Measurements from ENCODE around the gene PXDC1. TPM values are rescaled to one million over a fixed set of nuclear protein-coding genes. Genes with fewer than 3 reads are reported as not detected.
"Not testable (repeated sequence)": the region's sequence is repeated elsewhere in the genome, so short reads cannot be mapped to it uniquely, and the experiment has no call there.

PXDC1 gene
- total RNA-seq, 1 experiment from 2014 or later = 36.2 TPM

DNA sequence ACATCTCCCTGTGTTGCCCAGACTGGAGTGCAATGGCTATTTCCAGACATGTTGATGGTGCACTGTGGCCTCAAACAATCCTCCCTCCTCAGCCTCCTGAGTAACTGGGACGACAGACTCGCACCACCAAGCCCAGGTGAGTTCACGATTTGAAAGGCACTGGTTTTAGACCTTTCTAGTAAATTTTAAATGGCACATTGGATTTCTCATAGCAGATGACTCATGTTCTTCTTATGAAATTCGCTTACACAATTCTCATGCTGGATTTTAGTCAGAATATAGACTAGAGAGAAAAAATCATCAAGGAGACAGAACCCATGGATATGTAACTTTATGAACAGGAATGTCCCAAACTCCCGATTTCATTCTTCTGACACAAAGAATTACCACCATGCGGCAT is 18.1 kb upstream of the PXDC1 start:
- H3K4me1 ChIP-seq (ENCODE audit: control insufficient read depth, insufficient read depth, low read length) = no peaks in the 10 kb centered on the region
- ATAC-seq (no peak), DNase-seq (ENCODE audit: low read depth, low spot score) (no peak)
- no peak for TF ChIP-seq SIN3A (IDR thresholded peaks at IDR 0.05; ENCODE audit: borderline replicate concordance, insufficient read depth, low read depth, low read length)
- TF ChIP-seq POLR2AphosphoS5 (IDR thresholded peaks at IDR 0.05; ENCODE audit: low read depth, low read length) = no peak
- no peak for TF ChIP-seq TCF7L2 (IDR thresholded peaks at IDR 0.05; ENCODE audit: low read depth, low read length)
- TF ChIP-seq, protein P1, sequence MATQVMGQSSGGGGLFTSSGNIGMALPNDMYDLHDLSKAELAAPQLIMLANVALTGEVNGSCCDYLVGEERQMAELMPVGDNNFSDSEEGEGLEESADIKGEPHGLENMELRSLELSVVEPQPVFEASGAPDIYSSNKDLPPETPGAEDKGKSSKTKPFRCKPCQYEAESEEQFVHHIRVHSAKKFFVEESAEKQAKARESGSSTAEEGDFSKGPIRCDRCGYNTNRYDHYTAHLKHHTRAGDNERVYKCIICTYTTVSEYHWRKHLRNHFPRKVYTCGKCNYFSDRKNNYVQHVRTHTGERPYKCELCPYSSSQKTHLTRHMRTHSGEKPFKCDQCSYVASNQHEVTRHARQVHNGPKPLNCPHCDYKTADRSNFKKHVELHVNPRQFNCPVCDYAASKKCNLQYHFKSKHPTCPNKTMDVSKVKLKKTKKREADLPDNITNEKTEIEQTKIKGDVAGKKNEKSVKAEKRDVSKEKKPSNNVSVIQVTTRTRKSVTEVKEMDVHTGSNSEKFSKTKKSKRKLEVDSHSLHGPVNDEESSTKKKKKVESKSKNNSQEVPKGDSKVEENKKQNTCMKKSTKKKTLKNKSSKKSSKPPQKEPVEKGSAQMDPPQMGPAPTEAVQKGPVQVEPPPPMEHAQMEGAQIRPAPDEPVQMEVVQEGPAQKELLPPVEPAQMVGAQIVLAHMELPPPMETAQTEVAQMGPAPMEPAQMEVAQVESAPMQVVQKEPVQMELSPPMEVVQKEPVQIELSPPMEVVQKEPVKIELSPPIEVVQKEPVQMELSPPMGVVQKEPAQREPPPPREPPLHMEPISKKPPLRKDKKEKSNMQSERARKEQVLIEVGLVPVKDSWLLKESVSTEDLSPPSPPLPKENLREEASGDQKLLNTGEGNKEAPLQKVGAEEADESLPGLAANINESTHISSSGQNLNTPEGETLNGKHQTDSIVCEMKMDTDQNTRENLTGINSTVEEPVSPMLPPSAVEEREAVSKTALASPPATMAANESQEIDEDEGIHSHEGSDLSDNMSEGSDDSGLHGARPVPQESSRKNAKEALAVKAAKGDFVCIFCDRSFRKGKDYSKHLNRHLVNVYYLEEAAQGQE (IDR thresholded peaks at IDR 0.05; ENCODE audit: insufficient read depth in 1 of 2, low read depth in 2 of 2, low read length in 1 of 2) = no peak
- TF ChIP-seq, protein P2, sequence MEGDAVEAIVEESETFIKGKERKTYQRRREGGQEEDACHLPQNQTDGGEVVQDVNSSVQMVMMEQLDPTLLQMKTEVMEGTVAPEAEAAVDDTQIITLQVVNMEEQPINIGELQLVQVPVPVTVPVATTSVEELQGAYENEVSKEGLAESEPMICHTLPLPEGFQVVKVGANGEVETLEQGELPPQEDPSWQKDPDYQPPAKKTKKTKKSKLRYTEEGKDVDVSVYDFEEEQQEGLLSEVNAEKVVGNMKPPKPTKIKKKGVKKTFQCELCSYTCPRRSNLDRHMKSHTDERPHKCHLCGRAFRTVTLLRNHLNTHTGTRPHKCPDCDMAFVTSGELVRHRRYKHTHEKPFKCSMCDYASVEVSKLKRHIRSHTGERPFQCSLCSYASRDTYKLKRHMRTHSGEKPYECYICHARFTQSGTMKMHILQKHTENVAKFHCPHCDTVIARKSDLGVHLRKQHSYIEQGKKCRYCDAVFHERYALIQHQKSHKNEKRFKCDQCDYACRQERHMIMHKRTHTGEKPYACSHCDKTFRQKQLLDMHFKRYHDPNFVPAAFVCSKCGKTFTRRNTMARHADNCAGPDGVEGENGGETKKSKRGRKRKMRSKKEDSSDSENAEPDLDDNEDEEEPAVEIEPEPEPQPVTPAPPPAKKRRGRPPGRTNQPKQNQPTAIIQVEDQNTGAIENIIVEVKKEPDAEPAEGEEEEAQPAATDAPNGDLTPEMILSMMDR (IDR thresholded peaks at IDR 0.05) = no peak
- H3K4me3 ChIP-seq (ENCODE audit: low read depth in 2 of 2, low read length in 2 of 2) = no peak overlapping the region
- no peaks in the 10 kb centered on the region for H3K36me3 ChIP-seq (ENCODE audit: control insufficient read depth, insufficient read depth, low read length)
- intact Hi-C loops (cut with micrococcal nuclease; ENCODE audit: unreplicated experiment) = no loop called here
- H3K27me3 ChIP-seq (ENCODE audit: control insufficient read depth, insufficient read depth, low read length) = no peaks in the 10 kb centered on the region
- H3K9me3 ChIP-seq (ENCODE audit: control insufficient read depth, insufficient read depth, low read depth, low read length) = no peaks in the 10 kb centered on the region
- no TSS peak for BruUV-seq (replicated peaks)
- ChIA-PET POLR2A (interaction anchor here (0.6 kb wide), 1 partner anchor 38 kb away, joined by 9 read pairs; no protein-coding TSS in a partner anchor), CTCF (no interaction called here)
- H3K27ac ChIP-seq (ENCODE audit: low read length) = no peak overlapping the region
- in situ Hi-C loops (cut with HindIII; ENCODE audit: low pct_unique_long_range_greater_than_20kb, low sequenced_read_pairs) = no loop called here

DNA sequence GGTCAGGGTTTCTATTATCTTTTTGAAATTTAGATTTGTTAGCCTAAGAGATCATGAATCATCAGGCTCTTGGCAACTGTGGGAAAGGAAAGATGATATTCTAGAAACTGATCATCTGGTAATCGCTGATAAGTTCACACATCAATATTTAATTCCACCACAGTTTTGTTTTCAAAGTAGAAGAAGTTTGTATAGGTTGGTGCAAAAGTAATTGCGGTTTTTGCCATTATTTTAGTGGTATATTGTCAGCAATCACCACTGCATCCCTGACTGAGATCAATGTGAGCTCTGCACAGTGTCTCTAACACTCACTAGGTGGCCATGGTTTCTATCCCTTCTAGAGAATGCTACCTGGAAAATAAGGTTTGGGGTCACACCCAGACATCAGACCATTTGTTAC is 17.0 kb upstream of the PXDC1 start:
- no peak for ATAC-seq
- intact Hi-C loops (cut with micrococcal nuclease; ENCODE audit: unreplicated experiment) (no loop called here), in situ Hi-C loops (cut with HindIII; ENCODE audit: low pct_unique_long_range_greater_than_20kb, low sequenced_read_pairs) (no loop called here)
- no peak overlapping the region for H3K4me3 ChIP-seq (ENCODE audit: low read depth in 2 of 2, low read length in 2 of 2)
- H3K4me1 ChIP-seq (ENCODE audit: control insufficient read depth, insufficient read depth, low read length) = no peaks in the 10 kb centered on the region
- ChIA-PET POLR2A (no interaction called here), CTCF (no interaction called here)
- no peaks in the 10 kb centered on the region for H3K27me3 ChIP-seq (ENCODE audit: control insufficient read depth, insufficient read depth, low read length)
- no peaks in the 10 kb centered on the region for H3K9me3 ChIP-seq (ENCODE audit: control insufficient read depth, insufficient read depth, low read depth, low read length)
- no peak overlapping the region for H3K27ac ChIP-seq (ENCODE audit: low read length)
- H3K36me3 ChIP-seq (ENCODE audit: control insufficient read depth, insufficient read depth, low read length) = no peaks in the 10 kb centered on the region
- TF ChIP-seq TCF7L2 (IDR thresholded peaks at IDR 0.05; ENCODE audit: low read depth, low read length) = no peak
- TF ChIP-seq, protein P1 (IDR thresholded peaks at IDR 0.05; ENCODE audit: insufficient read depth in 1 of 2, low read depth in 2 of 2, low read length in 1 of 2) = no peak
- TF ChIP-seq SIN3A (IDR thresholded peaks at IDR 0.05; ENCODE audit: borderline replicate concordance, insufficient read depth, low read depth, low read length) = no peak
- no peak for TF ChIP-seq POLR2AphosphoS5 (IDR thresholded peaks at IDR 0.05; ENCODE audit: low read depth, low read length)
- TF ChIP-seq, protein P2 (IDR thresholded peaks at IDR 0.05) = no peak
- no TSS peak for BruUV-seq (replicated peaks)
- DNase-seq (ENCODE audit: low read depth, low spot score) = no peak

DNA sequence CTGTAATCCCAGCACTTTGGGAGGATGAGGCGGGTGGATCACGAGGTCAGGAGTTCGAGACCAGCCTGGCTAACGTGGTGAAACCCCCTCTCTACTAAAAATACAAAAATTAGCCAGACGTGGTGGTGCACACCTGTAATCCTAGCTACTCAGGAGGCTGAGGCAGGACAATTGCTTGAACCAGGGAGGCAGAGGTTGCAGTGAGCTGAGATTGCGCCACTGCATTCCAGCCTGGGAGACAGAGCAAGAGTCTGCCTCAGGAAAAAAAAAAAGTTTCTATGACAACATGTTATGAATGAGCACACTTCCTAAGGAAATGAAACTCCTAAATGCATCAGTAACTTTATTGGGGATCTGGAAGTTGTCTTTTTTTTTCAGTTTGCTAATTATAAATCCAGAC is 16.0 kb upstream of the PXDC1 start:
- BruUV-seq (replicated peaks); CTCF ChIA-PET; intact Hi-C loops (cut with micrococcal nuclease; ENCODE audit: unreplicated experiment): not testable (repeated sequence)

More for the DNA sequence above, 16.0 kb upstream of the PXDC1 start:
- H3K36me3 ChIP-seq (ENCODE audit: control insufficient read depth, insufficient read depth, low read length); H3K27ac ChIP-seq (ENCODE audit: low read length); H3K27me3 ChIP-seq (ENCODE audit: control insufficient read depth, insufficient read depth, low read length); DNase-seq (ENCODE audit: low read depth, low spot score); H3K9me3 ChIP-seq (ENCODE audit: control insufficient read depth, insufficient read depth, low read depth, low read length); in situ Hi-C loops (cut with HindIII; ENCODE audit: low pct_unique_long_range_greater_than_20kb, low sequenced_read_pairs); H3K4me1 ChIP-seq (ENCODE audit: control insufficient read depth, insufficient read depth, low read length); ATAC-seq; H3K4me3 ChIP-seq (ENCODE audit: low read depth in 2 of 2, low read length in 2 of 2): not testable (repeated sequence)
- POLR2A ChIA-PET = interaction anchor here (0.6 kb wide), 1 partner anchor 24 kb away, joined by 3 read pairs; no protein-coding TSS in a partner anchor

Measured in Panc1 (cell line).